A549 (cell line): ENCODE measurements around the gene SREBF1. TPM values are rescaled to one million over a fixed set of nuclear protein-coding genes. Genes with fewer than 3 reads are reported as not detected.
A peak's percentile ranks its signal among the peaks of the same experiment; 100 is the strongest.

ENCODE experiments used
- ATAC-seq, 2 experiments: fragments of 200-7000 bp in 1 of 2; fragments of >200 bp in 1 of 2; cut with Nextera tagmentation in 1 of 2; cut with Tn5 transposase in 1 of 2; 3 replicates each; pipeline versions ENCODE4 v1.8.0 to v1.9.1; 2018 to 2020; ENCODE audit warnings: mild to moderate bottlenecking in 1 of 2, moderate library complexity in 1 of 2
- CTCF ChIA-PET: fragments of 300-600 bp; sonication (Branson Sonifier 250); formaldehyde crosslinking; extraction: SDS; loops from one replicate; lab custom pipeline; 2021; ENCODE audit warnings: antibody characterized with exemption, inconsistent platforms; lab: Yijun Ruan, JAX
- POLR2A ChIA-PET: fragments of 350-600 bp; formaldehyde crosslinking; extraction: SDS; loops from one replicate; lab custom pipeline; 2021; ENCODE audit warnings: antibody characterized with exemption, inconsistent platforms; lab: Yijun Ruan, JAX
- DNase-seq, 2 experiments: peaks; one replicate each; pipeline versions ENCODE4 v3.0.0 to v3.0.0-alpha.2; 2011 to 2016; ENCODE audit warnings: low read depth in 1 of 2, low spot score in 1 of 2
- FAIRE-seq: peaks from 2 replicates; lab custom pipeline; 2011; peaks lifted over from hg19 to GRCh38; lab: Jason Lieb, UNC
- H3K27ac ChIP-seq, 2 experiments: fragments of >200 bp; sonication (Bioruptor Twin); formaldehyde crosslinking; 3 replicates each; pipeline ENCODE4 v1.5.1; 2016 to 2017
- H3K4me1 ChIP-seq: fragments of >200 bp; sonication (Bioruptor Twin); formaldehyde crosslinking; 3 replicates; pipeline ENCODE4 v1.6.1; 2016
- H3K4me2 ChIP-seq: fragments of >200 bp; sonication (Bioruptor Twin); formaldehyde crosslinking; 3 replicates; pipeline ENCODE4 v1.6.1; 2016
- H3K4me3 ChIP-seq: fragments of >200 bp; sonication (Bioruptor Twin); formaldehyde crosslinking; 3 replicates; pipeline ENCODE4 v1.5.1; 2016
- H3K9me3 ChIP-seq: fragments of >200 bp; sonication (Bioruptor Twin); formaldehyde crosslinking; 3 replicates; pipeline ENCODE4 v1.6.1; 2016
- BHLHE40 ChIP-seq: IDR thresholded peaks from 2 replicates; pipeline ENCODE4 v1.6.1; 2012; ENCODE audit warnings: low read depth, low read length, inconsistent platforms
- CBX2 ChIP-seq: fragments of 200-600 bp; sonication (generic); IDR thresholded peaks from 2 replicates; pipeline ENCODE4 v1.6.1; 2016; ENCODE audit warnings: low read depth, mild to moderate bottlenecking, borderline replicate concordance
- CBX8 ChIP-seq: fragments of 200-600 bp; sonication (generic); IDR thresholded peaks from 2 replicates; pipeline ENCODE4 v1.6.1; 2016
- CHD4 ChIP-seq: fragments of 200-600 bp; sonication (generic); IDR thresholded peaks from 2 replicates; pipeline ENCODE4 v1.6.1; 2016; ENCODE audit warnings: antibody characterized with exemption, mild to moderate bottlenecking, borderline replicate concordance
- EHF ChIP-seq: fragments of 250-450 bp; sonication (Bioruptor Pico); IDR thresholded peaks from 2 replicates; pipeline ENCODE4 v1.5.0; 2020; ENCODE audit warnings: mild to moderate bottlenecking
- EP300 ChIP-seq, 2 experiments: fragments of >200 bp; sonication (Bioruptor Twin); formaldehyde crosslinking; IDR thresholded peaks; 2 replicates in 1 of 2; 3 replicates in 1 of 2; pipeline ENCODE4 v1.6.1; 2016 to 2017
- ESRRA ChIP-seq: fragments of 150-350 bp; IDR thresholded peaks from 2 replicates; pipeline ENCODE4 v1.6.1; 2014; ENCODE audit warnings: mild to moderate bottlenecking, low read length, borderline replicate concordance
- FOSB ChIP-seq: fragments of 250-450 bp; sonication (Bioruptor Pico); IDR thresholded peaks from 2 replicates; pipeline ENCODE4 v1.5.0; 2020; ENCODE audit warnings: mild to moderate bottlenecking, moderate library complexity
- HDAC2 ChIP-seq: fragments of 200-600 bp; sonication (generic); IDR thresholded peaks from 2 replicates; pipeline ENCODE4 v1.6.1; 2016
- HEYL ChIP-seq: fragments of 250-450 bp; sonication (Bioruptor Pico); IDR thresholded peaks from 2 replicates; pipeline ENCODE4 v1.8.0; 2021; ENCODE audit warnings: mild to moderate bottlenecking, moderate library complexity
- HOXA7 ChIP-seq: fragments of 250-450 bp; sonication (Bioruptor Pico); IDR thresholded peaks from 2 replicates; pipeline ENCODE4 v1.5.0; 2020; ENCODE audit warnings: mild to moderate bottlenecking, moderate library complexity
- HOXB13 ChIP-seq: fragments of 250-450 bp; sonication (Bioruptor Pico); IDR thresholded peaks from 2 replicates; pipeline ENCODE4 v1.5.0; 2020; ENCODE audit warnings: low read depth, mild to moderate bottlenecking, moderate library complexity
- JUNB ChIP-seq: fragments of >200 bp; sonication (Bioruptor Twin); formaldehyde crosslinking; IDR thresholded peaks from 2 replicates; pipeline ENCODE4 v1.6.1; 2016
- KDM5A ChIP-seq: fragments of 200-600 bp; sonication (generic); IDR thresholded peaks from 2 replicates; pipeline ENCODE4 v1.6.1; 2016; ENCODE audit warnings: antibody characterized with exemption, mild to moderate bottlenecking
- MAFK ChIP-seq: fragments of 450-650 bp; IDR thresholded peaks from 2 replicates; pipeline ENCODE4 v1.6.1; 2014; ENCODE audit not compliant: partially characterized antibody
- RAD21 ChIP-seq, 2 experiments: fragments of >200 bp in 1 of 2; sonication (Bioruptor Twin) in 1 of 2; formaldehyde crosslinking in 1 of 2; IDR thresholded peaks in 1 of 2; conservative IDR thresholded peaks in 1 of 2; 2 replicates in 1 of 2; 3 replicates in 1 of 2; pipeline ENCODE4 v1.6.1; 2012 to 2018; ENCODE audit warnings: inconsistent platforms in 1 of 2
- RARB ChIP-seq: fragments of 250-450 bp; sonication (Bioruptor Pico); IDR thresholded peaks from 2 replicates; pipeline ENCODE4 v1.8.0; 2021; ENCODE audit warnings: mild to moderate bottlenecking, moderate library complexity
- RFX5 ChIP-seq: fragments of 450-650 bp; IDR thresholded peaks from 2 replicates; pipeline ENCODE4 v1.7.1; 2014; ENCODE audit warnings: antibody characterized with exemption, mild to moderate bottlenecking, moderate library complexity
- RNF2 ChIP-seq: fragments of 200-600 bp; sonication (generic); IDR thresholded peaks from 2 replicates; pipeline ENCODE4 v1.6.1; 2016; ENCODE audit warnings: low read depth, mild to moderate bottlenecking, antibody characterized with exemption, moderate library complexity, borderline replicate concordance
- SREBF2 ChIP-seq: fragments of 450-650 bp; IDR thresholded peaks from 2 replicates; pipeline ENCODE4 v1.6.1; 2014; ENCODE audit warnings: mild to moderate bottlenecking, moderate library complexity
- TFCP2L1 ChIP-seq: fragments of 250-450 bp; sonication (Bioruptor Pico); IDR thresholded peaks from 2 replicates; pipeline ENCODE4 v1.5.0; 2021; ENCODE audit warnings: mild to moderate bottlenecking
- TP53 ChIP-seq: fragments of 250-450 bp; sonication (Bioruptor Pico); IDR thresholded peaks from 2 replicates; pipeline ENCODE4 v1.5.0; 2021; ENCODE audit warnings: mild to moderate bottlenecking, moderate library complexity
- ZC3H11A ChIP-seq: fragments of 450-650 bp; IDR thresholded peaks from 2 replicates; pipeline ENCODE4 v1.6.1; 2014; ENCODE audit warnings: antibody characterized with exemption, mild to moderate bottlenecking
- ZFP36 ChIP-seq: fragments of 450-650 bp; IDR thresholded peaks from 2 replicates; pipeline ENCODE4 v1.6.1; 2014; ENCODE audit warnings: borderline replicate concordance; ENCODE audit not compliant: partially characterized antibody
- ZNF302 ChIP-seq: fragments of 250-450 bp; sonication (Bioruptor Pico); IDR thresholded peaks from 2 replicates; pipeline ENCODE4 v1.9.0; 2021; ENCODE audit warnings: inconsistent platforms, mild to moderate bottlenecking, moderate library complexity
- ZSCAN20 ChIP-seq: fragments of 250-450 bp; sonication (Bioruptor Pico); IDR thresholded peaks from 2 replicates; pipeline ENCODE4 v1.8.0; 2022; ENCODE audit warnings: mild to moderate bottlenecking, moderate library complexity
- WGBS: methylation state at CpG from one replicate; pipeline ENCODE4 v1.1.6; 2017; ENCODE audit errors: missing lambda C conversion rate; 5-methylcytosine and 5-hydroxymethylcytosine counted together
- polyA plus RNA-seq, 4 experiments: library from polyadenylated mRNA; depleted of rRNA in 3 of 4; stranded (reverse); fragments of >200 nt; fragmentation: RNase III in 1 of 4; extraction: RNeasy Plus Mini Kit Qiagen cat#74134 plus additional on column Dnase treatment in 1 of 4; gene quantifications; 2 replicates in 3 of 4; 3 replicates in 1 of 4; pipeline ENCODE4 v1.2.3, GENCODE V29; 2011 to 2017
- TF ChIP-seq, protein P1 (sequence below): IDR thresholded peaks from 2 replicates; pipeline ENCODE4 v1.6.1; 2012
- TF ChIP-seq, protein P2 (sequence below): fragments of 450-650 bp; IDR thresholded peaks from 2 replicates; pipeline ENCODE4 v1.6.1; 2014; ENCODE audit warnings: antibody characterized with exemption
- TF ChIP-seq, protein P3 (sequence below): fragments of 250-450 bp; sonication (Bioruptor Pico); IDR thresholded peaks from 2 replicates; pipeline ENCODE4 v1.5.0; 2021; ENCODE audit warnings: mild to moderate bottlenecking, moderate library complexity, borderline replicate concordance
- TF ChIP-seq, protein P4 (sequence below): fragments of 250-450 bp; sonication (Bioruptor Pico); IDR thresholded peaks from 2 replicates; pipeline ENCODE4 v1.5.0; 2020; ENCODE audit warnings: low read depth, mild to moderate bottlenecking, moderate library complexity
- TF ChIP-seq, protein P5 (sequence below): fragments of >200 bp; sonication (Bioruptor Twin); formaldehyde crosslinking; IDR thresholded peaks from 2 replicates; pipeline ENCODE4 v1.6.1; 2016

SREBF1 gene
- polyA plus RNA-seq, 2 of the 4 experiments (the other 2 are of a cell fraction): 47.4 to 159 TPM

DNA sequence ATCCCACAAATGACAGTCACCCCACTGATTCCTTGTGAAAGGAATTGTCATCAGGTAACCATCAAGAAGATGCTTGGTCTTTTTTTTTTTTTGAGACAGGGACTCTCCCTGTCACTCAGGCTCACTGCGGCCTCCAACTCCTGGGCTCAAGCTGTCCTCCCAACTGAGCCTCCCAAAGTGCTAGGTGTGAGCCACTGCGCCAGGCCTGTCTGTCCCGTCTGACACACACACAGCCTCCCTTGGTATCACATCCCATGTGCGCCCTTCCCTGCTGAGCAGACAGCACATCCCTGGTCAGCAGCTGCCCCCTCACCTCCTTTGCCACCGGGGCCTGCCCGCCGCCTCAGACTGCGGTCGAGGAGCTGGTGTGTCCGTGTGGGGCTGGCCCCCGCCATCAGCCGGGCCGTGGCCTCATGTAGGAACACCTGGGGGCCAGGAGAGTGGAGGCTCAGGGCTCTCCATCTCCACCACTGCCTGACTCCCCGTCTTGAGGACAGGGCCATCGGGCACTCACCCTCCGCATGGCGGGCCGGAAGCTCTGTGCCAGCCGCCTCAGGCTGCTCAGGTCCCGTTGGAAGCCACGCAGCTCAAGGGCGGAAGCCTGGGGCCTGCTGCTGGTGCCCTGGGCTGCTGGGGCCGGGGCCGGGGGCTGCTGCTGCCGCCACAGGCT, 23.6 kb downstream of the SREBF1 start:
- Histone ChIP-seq H3K4me1 (peaks cover 65% of the 10 kb centered on the region), H3K27ac (peak overlapping the region in 1 of 2 experiments; percentile 93; a peak in 3 of 6 replicates), H3K4me2 (no peak overlapping the region), H3K9me3 (no peaks in the 10 kb centered on the region), H3K4me3 (no peak overlapping the region)
- 94% methylated on average over 12 of the region's 25 CpGs for WGBS
- FAIRE-seq: no peak
- POLR2A ChIA-PET: interaction anchor here (0.7 to 5.2 kb wide), 3 partner anchors 14 to 24 kb away, joined by 3 to 38 read pairs (median 22); partner anchors contain the start of gene SREBF1
- ATAC-seq: no peak
- peak in 1 of 2 experiments; percentile 66 for DNase-seq
- CTCF ChIA-PET: interaction anchor here (0.6 to 30.5 kb wide), 44 partner anchors 11 to 290 kb away, joined by 3 to 859 read pairs (median 5); partner anchors contain the start of genes DRG2, RAI1 and SREBF1
- TF ChIP-seq RFX5: no peak
- TF ChIP-seq TFCP2L1: no peak
- TF ChIP-seq BHLHE40: no peak
- TF ChIP-seq EHF (CRISPR knock-in tag): no peak
- TF ChIP-seq SREBF2: no peak
- TF ChIP-seq ZSCAN20: no peak
- TF ChIP-seq ZC3H11A: no peak
- TF ChIP-seq CHD4: no peak
- no peak for TF ChIP-seq KDM5A
- no peak for TF ChIP-seq TP53 (CRISPR knock-in tag)
- no peak for TF ChIP-seq HOXA7 (CRISPR knock-in tag)
- no peak for TF ChIP-seq JUNB
- TF ChIP-seq CBX2: no peak
- no peak for TF ChIP-seq RNF2
- no peak for TF ChIP-seq RAD21 (conservative IDR thresholded peaks at IDR 0.05 in 1 of 2, IDR thresholded peaks at IDR 0.05 in 1 of 2)

DNA sequence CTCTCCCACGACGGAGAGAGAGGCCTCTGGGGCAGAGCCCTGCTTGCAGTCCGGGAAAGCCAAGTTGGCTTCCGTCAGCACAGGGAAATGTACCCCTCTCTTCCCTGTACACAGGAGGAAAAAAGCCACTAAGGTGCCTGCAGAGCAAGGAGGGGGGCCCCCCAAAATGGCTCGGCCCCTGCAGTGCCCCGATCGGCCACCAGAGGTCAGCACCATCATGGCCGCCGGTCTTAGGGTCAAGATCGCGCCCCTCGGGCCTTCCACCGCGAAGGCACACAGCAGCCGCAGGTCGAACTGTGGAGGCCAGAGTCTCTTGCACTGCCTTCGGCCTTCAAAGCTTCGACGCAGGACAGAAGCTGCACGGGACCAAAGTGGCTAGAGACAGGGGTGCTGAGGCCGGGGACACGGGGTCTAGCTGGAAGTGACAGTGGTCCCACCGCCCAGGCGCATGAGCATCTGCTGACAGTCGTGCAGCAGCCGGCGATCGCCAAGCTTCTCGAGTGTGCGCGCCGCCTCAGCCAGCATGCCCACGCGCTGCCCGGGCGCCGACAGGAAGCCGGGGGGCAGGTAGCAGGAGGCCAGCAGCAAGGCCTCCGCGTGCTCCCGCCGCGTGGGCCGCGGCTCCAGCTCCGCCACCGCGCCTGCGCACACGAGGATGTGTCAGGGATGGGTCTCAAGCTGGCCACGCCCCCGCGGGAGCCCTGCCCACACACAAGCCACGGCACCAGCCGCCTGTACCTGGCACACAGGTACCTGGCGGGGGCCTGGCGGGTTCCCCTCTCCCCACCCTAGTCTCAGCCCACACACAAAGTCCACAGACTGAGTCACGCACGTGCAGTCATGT, 24.4 kb downstream of the SREBF1 start:
- Histone ChIP-seq H3K9me3 (no peaks in the 10 kb centered on the region), H3K4me3 (0 out of 3 replicates have a peak overlapping the region, but pooled peaks have one; percentile 17), H3K4me2 (peak overlapping the region; percentile 68), H3K4me1 (peaks cover 63% of the 10 kb centered on the region), H3K27ac (peak overlapping the region; percentile 62 to 78)
- DNase-seq: peak; percentile 82 to 89
- ATAC-seq: peak; percentile 1 to 46; a peak in 3 of 6 replicates
- POLR2A ChIA-PET: interaction anchor here (1.4 to 5.2 kb wide), 3 partner anchors 24 to 107 kb away, joined by 5 to 38 read pairs (median 7); partner anchors contain the start of gene SREBF1
- WGBS: 59% methylated on average over 57 of the region's 59 CpGs
- CTCF ChIA-PET: interaction anchor here (0.6 to 30.5 kb wide), 61 partner anchors 10 to 1883 kb away, joined by 3 to 859 read pairs (median 5); partner anchors contain the start of genes DRG2, RAI1 and SREBF1
- FAIRE-seq: no peak
- TF ChIP-seq RAD21 (conservative IDR thresholded peaks at IDR 0.05 in 1 of 2, IDR thresholded peaks at IDR 0.05 in 1 of 2): peak; percentile 90 to 94
- no peak for TF ChIP-seq ZNF302 (CRISPR knock-in tag)
- TF ChIP-seq FOSB (CRISPR knock-in tag): no peak
- TF ChIP-seq EP300 (IDR thresholded peaks at IDR 0.05): no peak
- TF ChIP-seq, protein P1, sequence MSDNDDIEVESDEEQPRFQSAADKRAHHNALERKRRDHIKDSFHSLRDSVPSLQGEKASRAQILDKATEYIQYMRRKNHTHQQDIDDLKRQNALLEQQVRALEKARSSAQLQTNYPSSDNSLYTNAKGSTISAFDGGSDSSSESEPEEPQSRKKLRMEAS: peak; percentile 52
- TF ChIP-seq SREBF2: no peak
- TF ChIP-seq HEYL: no peak
- no peak for TF ChIP-seq CBX8
- no peak for TF ChIP-seq EHF (CRISPR knock-in tag)
- TF ChIP-seq, protein P2, sequence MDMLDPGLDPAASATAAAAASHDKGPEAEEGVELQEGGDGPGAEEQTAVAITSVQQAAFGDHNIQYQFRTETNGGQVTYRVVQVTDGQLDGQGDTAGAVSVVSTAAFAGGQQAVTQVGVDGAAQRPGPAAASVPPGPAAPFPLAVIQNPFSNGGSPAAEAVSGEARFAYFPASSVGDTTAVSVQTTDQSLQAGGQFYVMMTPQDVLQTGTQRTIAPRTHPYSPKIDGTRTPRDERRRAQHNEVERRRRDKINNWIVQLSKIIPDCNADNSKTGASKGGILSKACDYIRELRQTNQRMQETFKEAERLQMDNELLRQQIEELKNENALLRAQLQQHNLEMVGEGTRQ: no peak
- TF ChIP-seq RNF2: no peak
- TF ChIP-seq, protein P3, sequence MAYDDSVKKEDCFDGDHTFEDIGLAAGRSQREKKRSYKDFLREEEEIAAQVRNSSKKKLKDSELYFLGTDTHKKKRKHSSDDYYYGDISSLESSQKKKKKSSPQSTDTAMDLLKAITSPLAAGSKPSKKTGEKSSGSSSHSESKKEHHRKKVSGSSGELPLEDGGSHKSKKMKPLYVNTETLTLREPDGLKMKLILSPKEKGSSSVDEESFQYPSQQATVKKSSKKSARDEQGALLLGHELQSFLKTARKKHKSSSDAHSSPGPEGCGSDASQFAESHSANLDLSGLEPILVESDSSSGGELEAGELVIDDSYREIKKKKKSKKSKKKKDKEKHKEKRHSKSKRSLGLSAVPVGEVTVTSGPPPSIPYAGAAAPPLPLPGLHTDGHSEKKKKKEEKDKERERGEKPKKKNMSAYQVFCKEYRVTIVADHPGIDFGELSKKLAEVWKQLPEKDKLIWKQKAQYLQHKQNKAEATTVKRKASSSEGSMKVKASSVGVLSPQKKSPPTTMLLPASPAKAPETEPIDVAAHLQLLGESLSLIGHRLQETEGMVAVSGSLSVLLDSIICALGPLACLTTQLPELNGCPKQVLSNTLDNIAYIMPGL: no peak
- TF ChIP-seq ESRRA: no peak
- TF ChIP-seq, protein P4, sequence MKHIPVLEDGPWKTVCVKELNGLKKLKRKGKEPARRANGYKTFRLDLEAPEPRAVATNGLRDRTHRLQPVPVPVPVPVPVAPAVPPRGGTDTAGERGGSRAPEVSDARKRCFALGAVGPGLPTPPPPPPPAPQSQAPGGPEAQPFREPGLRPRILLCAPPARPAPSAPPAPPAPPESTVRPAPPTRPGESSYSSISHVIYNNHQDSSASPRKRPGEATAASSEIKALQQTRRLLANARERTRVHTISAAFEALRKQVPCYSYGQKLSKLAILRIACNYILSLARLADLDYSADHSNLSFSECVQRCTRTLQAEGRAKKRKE (CRISPR knock-in tag): no peak
- TF ChIP-seq RFX5: no peak
- TF ChIP-seq, protein P5, sequence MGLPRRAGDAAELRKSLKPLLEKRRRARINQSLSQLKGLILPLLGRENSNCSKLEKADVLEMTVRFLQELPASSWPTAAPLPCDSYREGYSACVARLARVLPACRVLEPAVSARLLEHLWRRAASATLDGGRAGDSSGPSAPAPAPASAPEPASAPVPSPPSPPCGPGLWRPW: no peak
- TF ChIP-seq TFCP2L1: no peak
- TF ChIP-seq MAFK: no peak
- no peak for TF ChIP-seq ZFP36
- no peak for TF ChIP-seq HOXB13 (CRISPR knock-in tag)
- no peak for TF ChIP-seq RARB
- TF ChIP-seq HDAC2: no peak
